IPS-18c (cell line): Measurements from ENCODE around the gene FNDC3A.

Experiments
- H3K4me3 ChIP-seq: 2 replicates; pipeline ENCODE4 v1.7.0; 2013; ENCODE audit warnings: low read depth, mild to moderate bottlenecking, low read length, moderate library complexity; ENCODE audit not compliant: insufficient read depth
- H3K9me3 ChIP-seq: one replicate; pipeline ENCODE4 v1.6.1; 2013; ENCODE audit warnings: mild to moderate bottlenecking, low read length, moderate library complexity; ENCODE audit not compliant: control insufficient read depth, insufficient read depth

The FNDC3A gene

DNA sequence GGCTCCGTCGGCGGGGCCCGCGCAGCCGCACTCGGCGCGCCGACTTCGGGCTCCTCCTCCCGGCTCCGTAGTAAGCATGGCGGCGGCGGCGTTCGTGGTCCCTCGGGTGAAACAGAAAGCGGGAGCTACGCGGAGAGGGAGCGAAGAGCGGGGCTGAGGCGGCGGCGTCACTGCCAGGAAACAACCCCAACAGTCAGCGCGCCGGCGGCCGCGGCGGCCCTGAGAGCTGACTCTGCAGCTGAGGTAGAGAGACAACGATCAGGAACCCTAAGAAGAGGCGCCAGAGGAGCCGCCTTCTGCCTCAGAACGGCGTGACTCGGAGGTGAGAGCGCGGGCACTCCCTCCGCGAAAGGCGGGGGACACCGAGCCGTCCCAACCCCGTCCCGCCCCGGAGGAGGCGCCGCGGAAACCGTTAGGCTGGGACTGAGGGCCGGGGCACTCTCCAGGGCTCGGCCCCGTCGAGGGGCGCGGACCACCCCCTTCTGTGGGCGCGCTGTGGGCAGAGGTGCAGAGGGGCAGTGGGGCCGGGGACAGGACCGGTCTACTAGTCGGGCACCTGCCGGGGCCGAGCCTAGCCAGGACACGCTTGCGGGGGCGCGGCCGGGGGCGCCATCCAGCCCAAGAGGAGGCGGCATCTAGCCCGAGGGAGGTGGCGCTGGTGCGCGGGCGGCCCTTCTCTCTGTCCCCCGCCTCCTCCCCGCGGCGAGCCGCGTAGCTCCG lies at the start of gene FNDC3A:
FNDC3A (plus strand) TSS at position 57 of the 720 bp plus-strand sequence. CDS start 30,279 bp downstream, outside the sequence.
- Histone ChIP-seq H3K4me3 (peak within 1 kb of the TSS; percentile 89), H3K9me3 (no peaks in the 10 kb centered on the region)

- H3K4me3 ChIP-seq = no peak overlapping the region
Observed at GRCh38 chr13:48928757-48929430, 46.8 kb upstream of the FNDC3A start.

GRCh38 chr13:48930918-48931317 lies 44.8 kb upstream of the FNDC3A start:
- Histone ChIP-seq H3K9me3 (no peaks in the 10 kb centered on the region), H3K4me3 (no peak overlapping the region)

More at GRCh38 chr13:48928757-48929430, 46.8 kb upstream of the FNDC3A start:
- H3K9me3 ChIP-seq = no peaks in the 10 kb centered on the region

- Histone ChIP-seq H3K9me3 (no peaks in the 10 kb centered on the region), H3K4me3 (no peak overlapping the region)
Observed at GRCh38 chr13:48938308-48938943, 37.3 kb upstream of the FNDC3A start.

DNA sequence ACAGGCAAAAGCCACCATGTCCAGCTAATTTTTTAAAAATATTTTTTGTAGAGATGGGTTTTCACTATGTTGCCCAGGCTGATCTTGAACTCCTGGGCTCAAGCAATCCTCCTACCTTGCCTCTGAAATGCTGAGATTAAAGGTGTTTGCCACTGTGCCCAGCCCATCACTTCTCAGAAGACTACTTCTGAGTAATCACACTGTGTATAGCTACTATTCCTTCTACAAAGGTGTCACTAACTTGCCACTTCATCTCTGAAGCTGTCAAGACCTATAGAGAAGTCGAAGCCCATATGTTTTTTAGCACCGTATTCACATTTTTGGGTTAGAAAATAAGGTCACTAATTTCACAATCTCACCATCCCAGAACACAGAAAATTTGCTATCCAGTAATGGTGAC lies 36.0 kb upstream of the FNDC3A start:
- no peak overlapping the region for H3K4me3 ChIP-seq

GRCh38 chr13:48942131-48942530 lies 33.6 kb upstream of the FNDC3A start:
- Histone ChIP-seq H3K9me3 (no peaks in the 10 kb centered on the region), H3K4me3 (no peak overlapping the region)

More for the DNA sequence above, 36.0 kb upstream of the FNDC3A start:
- H3K9me3 ChIP-seq = no peaks in the 10 kb centered on the region

DNA sequence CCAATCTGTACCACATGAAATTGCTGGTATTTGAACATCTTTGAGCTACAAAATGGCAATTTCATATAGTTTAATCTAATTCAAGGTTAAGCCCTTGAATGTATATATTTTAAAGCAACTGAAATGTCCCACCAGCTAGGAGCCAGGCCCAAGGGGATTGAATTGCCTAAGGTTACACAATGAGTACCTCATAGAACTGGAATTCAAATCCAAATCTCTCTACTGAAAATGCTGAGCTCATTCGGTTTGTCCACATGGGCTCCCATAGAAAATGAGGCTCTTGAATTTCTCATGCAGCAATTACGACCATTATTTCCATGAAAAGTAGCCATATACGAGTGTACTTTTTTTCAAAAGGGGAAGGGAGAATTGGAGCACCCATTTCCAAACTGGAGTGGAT lies 31.5 kb upstream of the FNDC3A start:
- H3K9me3 ChIP-seq = no peaks in the 10 kb centered on the region
- H3K4me3 ChIP-seq = no peak overlapping the region

DNA sequence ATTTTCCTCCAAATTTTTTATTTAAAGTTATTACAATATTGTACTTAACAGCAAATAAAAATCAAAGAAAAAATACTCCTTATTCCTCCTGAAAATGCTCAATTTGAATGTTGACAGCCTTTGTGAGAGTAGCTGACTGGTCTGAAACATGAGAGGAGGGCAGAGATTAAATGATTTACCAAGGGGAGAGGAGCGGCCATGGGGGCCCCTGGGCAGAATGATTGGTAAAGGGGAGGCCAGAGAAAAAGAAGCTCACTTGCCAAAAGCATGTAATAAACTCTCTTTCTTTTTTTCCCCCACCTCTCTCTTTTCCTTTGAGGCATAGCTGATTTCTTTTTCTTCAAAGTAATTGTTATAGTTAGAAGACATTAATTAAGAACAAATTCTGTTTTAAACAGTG lies 30.1 kb upstream of the FNDC3A start:
- Histone ChIP-seq H3K4me3 (no peak overlapping the region), H3K9me3 (no peaks in the 10 kb centered on the region)

- no peak overlapping the region for H3K4me3 ChIP-seq
- H3K9me3 ChIP-seq = no peaks in the 10 kb centered on the region
Observed at GRCh38 chr13:48946163-48946562, 29.5 kb upstream of the FNDC3A start.

DNA sequence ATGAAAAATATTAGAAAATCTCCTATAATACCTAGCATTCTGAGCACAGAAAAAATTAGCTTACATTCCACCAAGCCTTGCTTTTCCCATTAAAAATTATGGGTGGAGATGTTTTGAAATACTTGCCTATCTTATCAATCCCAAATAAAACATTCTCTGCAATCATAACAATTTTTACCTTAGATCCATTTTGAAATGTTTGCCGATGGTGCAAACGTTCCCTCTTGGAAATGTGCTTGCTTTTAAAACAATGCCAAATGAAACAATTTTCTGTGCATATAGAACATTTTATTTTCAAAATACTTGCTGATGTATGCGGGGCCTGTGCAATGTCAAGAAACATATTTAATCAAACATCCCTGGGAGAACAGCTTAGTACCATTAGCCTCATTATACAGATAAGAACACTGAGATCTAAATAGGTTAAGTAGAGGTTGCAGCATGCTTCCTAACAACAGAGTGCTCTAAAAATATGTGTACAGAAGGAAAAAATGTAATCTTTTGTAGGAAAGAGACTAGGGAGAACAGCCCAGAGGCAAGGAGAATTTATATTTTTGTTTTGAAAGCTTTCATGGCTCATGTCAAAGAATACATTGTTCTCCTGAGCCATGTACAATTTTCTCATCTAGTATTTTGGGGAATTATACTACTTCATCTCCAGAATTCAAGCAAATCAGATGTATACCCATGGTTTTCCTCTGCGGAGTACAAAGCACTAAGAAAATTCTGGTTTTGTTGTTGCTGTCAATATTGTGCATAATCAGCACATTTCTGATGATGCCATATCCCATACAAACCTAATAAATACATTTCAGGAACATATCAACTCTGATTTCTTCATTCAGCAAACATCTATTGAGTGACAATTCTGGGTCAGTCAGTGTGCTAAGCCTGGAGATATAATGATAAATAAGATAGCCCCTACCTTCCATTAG lies 25.9 kb upstream of the FNDC3A start:
- H3K9me3 ChIP-seq = no peaks in the 10 kb centered on the region
- H3K4me3 ChIP-seq = no peak overlapping the region

- no peaks in the 10 kb centered on the region for H3K9me3 ChIP-seq
- no peak overlapping the region for H3K4me3 ChIP-seq
Observed at GRCh38 chr13:48950501-48950875, 25.2 kb upstream of the FNDC3A start.

DNA sequence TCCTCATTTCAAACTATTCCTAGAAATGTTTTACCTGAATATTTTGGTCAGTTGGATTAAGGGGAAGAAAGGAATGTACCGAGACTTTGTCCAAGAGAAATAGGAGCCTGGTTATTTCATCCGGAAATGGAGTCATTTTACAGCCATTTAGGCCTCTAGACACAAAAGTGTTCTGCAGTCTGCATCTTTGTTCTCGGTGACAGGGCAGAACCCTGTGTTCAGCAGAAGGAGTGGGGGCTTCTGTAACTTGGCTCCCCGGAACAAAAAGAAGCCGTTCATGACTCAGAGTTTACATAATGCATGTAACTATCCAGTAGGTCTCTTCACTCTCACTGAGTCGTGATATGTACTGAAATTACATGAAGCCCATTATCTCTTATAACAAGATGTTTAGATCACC lies 21.6 kb upstream of the FNDC3A start:
- H3K4me3 ChIP-seq = no peak overlapping the region
- H3K9me3 ChIP-seq = no peaks in the 10 kb centered on the region

GRCh38 chr13:48955536-48955935 lies 20.2 kb upstream of the FNDC3A start:
- Histone ChIP-seq H3K4me3 (no peak overlapping the region), H3K9me3 (no peaks in the 10 kb centered on the region)

- Histone ChIP-seq H3K9me3 (no peaks in the 10 kb centered on the region), H3K4me3 (no peak overlapping the region)
Observed at GRCh38 chr13:48961379-48961778, 14.3 kb upstream of the FNDC3A start.

DNA sequence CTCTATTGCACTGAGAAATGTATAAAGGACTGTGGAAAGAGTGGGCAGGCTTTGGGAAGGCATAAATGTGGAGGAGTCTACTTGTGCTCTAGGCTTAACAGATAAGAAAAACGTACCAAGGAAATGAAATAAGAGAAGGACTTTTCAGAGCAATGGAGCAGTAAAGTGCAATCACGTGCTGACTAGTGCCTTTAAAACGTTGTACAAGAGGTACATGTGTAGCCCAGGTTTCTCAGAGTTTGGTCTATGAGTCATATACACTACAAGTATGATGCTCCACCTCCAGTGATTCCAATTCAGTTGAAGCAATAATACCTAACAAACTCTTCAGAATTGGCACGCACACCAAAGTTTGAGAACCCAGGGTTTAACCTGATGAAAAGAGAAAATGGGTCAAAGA lies 13.4 kb upstream of the FNDC3A start:
- no peaks in the 10 kb centered on the region for H3K9me3 ChIP-seq
- H3K4me3 ChIP-seq = no peak overlapping the region

DNA sequence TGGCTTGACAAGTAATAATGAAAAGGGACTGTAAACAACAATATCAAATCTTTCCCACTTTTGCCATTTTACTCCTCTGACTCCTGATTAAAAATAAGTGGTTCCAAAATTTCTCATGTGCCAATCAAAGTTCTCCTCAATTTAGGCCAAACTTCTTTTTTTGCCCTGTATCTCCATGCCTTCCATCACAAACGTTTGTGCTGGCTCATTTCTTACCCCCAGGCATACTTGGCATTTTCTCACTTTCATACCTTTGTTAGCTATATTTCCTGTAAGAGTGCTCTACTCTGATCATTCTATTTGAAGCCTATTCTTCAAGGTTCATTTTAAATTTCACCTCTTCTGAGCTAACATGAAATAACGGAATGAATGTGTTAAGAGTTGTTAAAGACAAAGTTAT lies 10.0 kb upstream of the FNDC3A start:
- Histone ChIP-seq H3K9me3 (no peaks in the 10 kb centered on the region), H3K4me3 (no peak overlapping the region)

DNA sequence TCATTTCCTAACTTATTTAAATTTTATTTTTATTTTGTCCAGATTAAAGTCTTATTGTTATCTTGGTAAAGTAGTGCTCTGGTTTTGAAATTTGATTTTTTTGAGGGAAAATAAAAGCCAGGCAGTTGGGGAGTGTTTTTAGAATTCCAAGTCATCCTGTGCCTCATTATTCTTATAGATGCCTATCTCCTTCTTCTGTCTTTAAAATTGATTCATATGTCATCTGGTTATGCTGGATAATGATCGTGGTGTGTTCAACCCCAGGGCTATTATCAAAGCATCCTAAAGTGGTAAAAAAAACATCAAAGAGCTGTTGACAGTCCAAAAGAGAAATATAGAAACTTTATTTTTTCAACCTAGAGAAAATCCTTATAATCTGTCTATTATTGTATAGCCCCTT lies 6.0 kb upstream of the FNDC3A start:
- no peak overlapping the region for H3K4me3 ChIP-seq
- H3K9me3 ChIP-seq = no peaks in the 10 kb centered on the region
